Immature natural killer cell (primary cell): ENCODE data around the gene FCHO2. TPM values are rescaled to one million over a fixed set of nuclear protein-coding genes. Genes with fewer than 3 reads are reported as not detected.

Source experiments
- DNase-seq, 3 donors: peaks; one replicate each; pipeline ENCODE4 v3.0.0; 2022; ENCODE audit warnings: mixed read lengths in 1 of 3
- H3K27ac Mint-ChIP-seq, 6 donors: one replicate each; pipeline ENCODE4 v1.8.0; 2020; ENCODE audit warnings: mixed read lengths in 6 of 6, mild to moderate bottlenecking in 5 of 6, inconsistent platforms in 4 of 6, moderate library complexity in 3 of 6
- H3K27me3 Mint-ChIP-seq, 3 donors: one replicate each; pipeline ENCODE4 v1.8.0; 2020 to 2021; ENCODE audit warnings: low read depth in 3 of 3, mild to moderate bottlenecking in 3 of 3, mixed read lengths in 3 of 3, moderate library complexity in 3 of 3, inconsistent platforms in 1 of 3
- H3K36me3 Mint-ChIP-seq, 3 donors: one replicate each; pipeline ENCODE4 v1.8.0; 2020; ENCODE audit warnings: mixed read lengths in 3 of 3, inconsistent platforms in 2 of 3, mild to moderate bottlenecking in 2 of 3
- H3K4me1 Mint-ChIP-seq, 2 donors: one replicate each; pipeline ENCODE4 v1.8.0; 2020; ENCODE audit warnings: inconsistent platforms in 2 of 2, mild to moderate bottlenecking in 2 of 2, mixed read lengths in 2 of 2, moderate library complexity in 1 of 2
- H3K4me3 Mint-ChIP-seq, 5 donors: one replicate each; pipeline ENCODE4 v1.8.0; 2020; ENCODE audit warnings: mild to moderate bottlenecking in 5 of 5, mixed read lengths in 5 of 5, inconsistent platforms in 3 of 5, moderate library complexity in 3 of 5
- H3K9me3 Mint-ChIP-seq, 6 donors: one replicate each; pipeline ENCODE4 v1.8.0; 2020; ENCODE audit warnings: mild to moderate bottlenecking in 6 of 6, mixed read lengths in 6 of 6, inconsistent platforms in 4 of 6, moderate library complexity in 3 of 6
- polyA plus RNA-seq, 3 donors: library from polyadenylated mRNA; unstranded; fragments of 300-500 nt; fragmentation: Illumina TruSeq; gene quantifications; one replicate each; pipeline ENCODE4 v1.2.3, GENCODE V29; 2021

FCHO2 gene
- polyA plus RNA-seq, 3 donors from 2014 or later: 2.6 to 5.8 (median 3.4) TPM

GRCh38 chr5:73115399-73116051 lies 159.7 kb downstream of the FCHO2 start:
- Mint-ChIP-seq H3K27me3 (peaks cover 6 to 34% (median 7%) of the 10 kb centered on the region in 3 donors), H3K4me3 (no peak overlapping the region), H3K9me3 (no peaks in the 10 kb centered on the region), H3K4me1 (peaks cover 6% of the 10 kb centered on the region in 2 donors), H3K27ac (no peak overlapping the region), H3K36me3 (peaks cover 0 to 5% (median 5%) of the 10 kb centered on the region in 3 donors)
- no peak for DNase-seq

GRCh38 chr5:73116506-73116905 lies 160.7 kb downstream of the FCHO2 start:
- H3K4me3 Mint-ChIP-seq: no peak overlapping the region
- no peak for DNase-seq
- H3K9me3 Mint-ChIP-seq: no peaks in the 10 kb centered on the region
- H3K27ac Mint-ChIP-seq: no peak overlapping the region
- H3K36me3 Mint-ChIP-seq: peaks cover 0 to 5% (median 5%) of the 10 kb centered on the region in 3 donors
- peaks cover 12 to 15% of the 10 kb centered on the region in 2 donors for H3K4me1 Mint-ChIP-seq
- peaks cover 10 to 43% (median 12%) of the 10 kb centered on the region in 3 donors for H3K27me3 Mint-ChIP-seq

GRCh38 chr5:73117088-73117740 lies 161.4 kb downstream of the FCHO2 start:
- Mint-ChIP-seq H3K4me3 (no peak overlapping the region), H3K36me3 (peaks cover 0 to 5% (median 5%) of the 10 kb centered on the region in 3 donors), H3K27ac (no peak overlapping the region)

GRCh38 chr5:73118391-73118973 lies 162.6 kb downstream of the FCHO2 start:
- Mint-ChIP-seq H3K4me1 (peaks cover 25 to 28% of the 10 kb centered on the region in 2 donors), H3K4me3 (peak overlapping the region in 2 of 5 donors; percentile 28 to 51), H3K9me3 (no peaks in the 10 kb centered on the region), H3K27me3 (peaks cover 12 to 31% (median 12%) of the 10 kb centered on the region in 3 donors), H3K27ac (no peak overlapping the region), H3K36me3 (no peaks in the 10 kb centered on the region)
- DNase-seq: no peak

More at GRCh38 chr5:73117088-73117740, 161.4 kb downstream of the FCHO2 start:
- DNase-seq: no peak
- Mint-ChIP-seq H3K27me3 (peaks cover 10 to 40% (median 16%) of the 10 kb centered on the region in 3 donors), H3K4me1 (peaks cover 15 to 19% of the 10 kb centered on the region in 2 donors), H3K9me3 (no peaks in the 10 kb centered on the region)

GRCh38 chr5:73119451-73120157 lies 163.8 kb downstream of the FCHO2 start:
- Mint-ChIP-seq H3K4me3 (peak overlapping the region; percentile 60 to 75 (median 74)), H3K27ac (no peak overlapping the region), H3K27me3 (peaks cover 12 to 26% (median 12%) of the 10 kb centered on the region in 3 donors), H3K9me3 (no peaks in the 10 kb centered on the region), H3K4me1 (peaks cover 36 to 39% of the 10 kb centered on the region in 2 donors), H3K36me3 (no peaks in the 10 kb centered on the region)
- DNase-seq: no peak

- Mint-ChIP-seq H3K4me3 (peak within 1 kb of the TSS; percentile 70 to 82 (median 74)), H3K4me1 (peaks cover 40 to 48% of the 10 kb centered on the region in 2 donors), H3K27ac (no peak within 1 kb of the TSS), H3K36me3 (no peaks in the 10 kb centered on the region), H3K27me3 (peaks cover 10 to 25% (median 12%) of the 10 kb centered on the region in 3 donors), H3K9me3 (no peaks in the 10 kb centered on the region)
- DNase-seq: peak in 2 of 3 donors; percentile 8 to 20
Observed at GRCh38 chr5:73120222-73121118, 164.6 kb downstream of the FCHO2 start, which contains the start of gene TMEM171. Gene TMEM171, plus strand, starts transcription at chr5:73120575. Its CDS starts 2,799 bp downstream, at chr5:73123374.

GRCh38 chr5:73121119-73121463 lies 165.2 kb downstream of the FCHO2 start:
- peaks cover 10 to 25% (median 13%) of the 10 kb centered on the region in 3 donors for H3K27me3 Mint-ChIP-seq
- DNase-seq: no peak

GRCh38 chr5:73122875-73123810 lies 167.3 kb downstream of the FCHO2 start:
- no peaks in the 10 kb centered on the region for H3K9me3 Mint-ChIP-seq
- peaks cover 48 to 53% of the 10 kb centered on the region in 2 donors for H3K4me1 Mint-ChIP-seq
- H3K27me3 Mint-ChIP-seq: peaks cover 10 to 22% (median 13%) of the 10 kb centered on the region in 3 donors
- no peak for DNase-seq
- H3K4me3 Mint-ChIP-seq: peak overlapping the region in 4 of 5 donors; percentile 29 to 43 (median 36)
- H3K36me3 Mint-ChIP-seq: no peaks in the 10 kb centered on the region
- H3K27ac Mint-ChIP-seq: peak overlapping the region in 1 of 6 donors; percentile 49

More at GRCh38 chr5:73121119-73121463, 165.2 kb downstream of the FCHO2 start:
- peak overlapping the region; percentile 68 to 82 (median 70) for H3K4me3 Mint-ChIP-seq
- H3K4me1 Mint-ChIP-seq: peaks cover 46 to 53% of the 10 kb centered on the region in 2 donors
- no peaks in the 10 kb centered on the region for H3K9me3 Mint-ChIP-seq
- H3K36me3 Mint-ChIP-seq: no peaks in the 10 kb centered on the region
- H3K27ac Mint-ChIP-seq: no peak overlapping the region

GRCh38 chr5:73125289-73125688 lies 169.4 kb downstream of the FCHO2 start:
- Mint-ChIP-seq H3K27ac (no peak overlapping the region), H3K27me3 (peaks cover 10 to 14% (median 12%) of the 10 kb centered on the region in 3 donors), H3K4me1 (peaks cover 42 to 48% of the 10 kb centered on the region in 2 donors), H3K4me3 (no peak overlapping the region), H3K9me3 (no peaks in the 10 kb centered on the region), H3K36me3 (no peaks in the 10 kb centered on the region)
- no peak for DNase-seq

- no peak for DNase-seq
- H3K4me3 Mint-ChIP-seq: no peak overlapping the region
- no peak overlapping the region for H3K27ac Mint-ChIP-seq
- no peaks in the 10 kb centered on the region for H3K36me3 Mint-ChIP-seq
- peaks cover 3 to 12% (median 9%) of the 10 kb centered on the region in 3 donors for H3K27me3 Mint-ChIP-seq
- peaks cover 37 to 39% of the 10 kb centered on the region in 2 donors for H3K4me1 Mint-ChIP-seq
- H3K9me3 Mint-ChIP-seq: no peaks in the 10 kb centered on the region
Observed at GRCh38 chr5:73126381-73126780, 170.5 kb downstream of the FCHO2 start.

GRCh38 chr5:73126957-73127356 lies 171.1 kb downstream of the FCHO2 start:
- H3K27me3 Mint-ChIP-seq: peaks cover 0 to 9% (median 7%) of the 10 kb centered on the region in 3 donors
- H3K36me3 Mint-ChIP-seq: no peaks in the 10 kb centered on the region
- H3K9me3 Mint-ChIP-seq: no peaks in the 10 kb centered on the region
- H3K4me3 Mint-ChIP-seq: no peak overlapping the region
- peaks cover 33 to 34% of the 10 kb centered on the region in 2 donors for H3K4me1 Mint-ChIP-seq
- no peak for DNase-seq
- H3K27ac Mint-ChIP-seq: no peak overlapping the region

- DNase-seq: no peak
- Mint-ChIP-seq H3K36me3 (no peaks in the 10 kb centered on the region), H3K9me3 (no peaks in the 10 kb centered on the region), H3K4me1 (peaks cover 17 to 18% of the 10 kb centered on the region in 2 donors), H3K4me3 (no peak overlapping the region), H3K27me3 (peaks cover 0 to 6% (median 6%) of the 10 kb centered on the region in 3 donors), H3K27ac (no peak overlapping the region)
Observed at GRCh38 chr5:73129143-73129542, 173.3 kb downstream of the FCHO2 start.
